OCI-LY1 (cell line): Measurements from ENCODE around the gene ASB4.

Source experiments
- H2AFZ ChIP-seq: fragments of 200-600 bp; sonication (generic), shearing (Covaris generic); 2 replicates; pipeline ENCODE4 v1.6.0; 2014; ENCODE audit warnings: antibody characterized with exemption, mild to moderate bottlenecking, low read length
- H3F3A ChIP-seq: fragments of 200-600 bp; sonication (generic), shearing (Covaris generic); 2 replicates; pipeline ENCODE4 v1.6.0; 2014; ENCODE audit warnings: mild to moderate bottlenecking, antibody characterized with exemption, low read length, moderate library complexity; ENCODE audit not compliant: insufficient read depth
- H3K27ac ChIP-seq: fragments of 200-600 bp; sonication (generic); 2 replicates; pipeline ENCODE4 v1.5.1; 2014; ENCODE audit warnings: low read length, mixed run types, mild to moderate bottlenecking, low read depth; ENCODE audit not compliant: poor library complexity, severe bottlenecking
- H3K27me3 ChIP-seq: fragments of 200-600 bp; sonication (generic); 2 replicates; pipeline ENCODE4 v1.6.0; 2014; ENCODE audit warnings: antibody characterized with exemption, mild to moderate bottlenecking, low read length, moderate library complexity; ENCODE audit not compliant: insufficient read depth
- H3K36me3 ChIP-seq: fragments of 200-600 bp; sonication (generic); 2 replicates; pipeline ENCODE4 v1.6.1; 2014; ENCODE audit warnings: mild to moderate bottlenecking, antibody characterized with exemption, low read length, moderate library complexity, mixed read lengths; ENCODE audit not compliant: insufficient read depth
- H3K4me1 ChIP-seq: fragments of 200-600 bp; sonication (generic); 2 replicates; pipeline ENCODE4 v1.5.1; 2014; ENCODE audit warnings: mild to moderate bottlenecking, low read length, moderate library complexity; ENCODE audit not compliant: insufficient read depth, severe bottlenecking
- H3K4me2 ChIP-seq: fragments of 200-600 bp; sonication (generic), shearing (Covaris generic); 2 replicates; pipeline ENCODE4 v1.6.1; 2014; ENCODE audit warnings: low read length
- H3K4me3 ChIP-seq: fragments of 200-600 bp; sonication (generic); 2 replicates; pipeline ENCODE4 v1.5.1; 2014; ENCODE audit warnings: low read length, low read depth, mild to moderate bottlenecking, mixed read lengths; ENCODE audit not compliant: poor library complexity, severe bottlenecking
- H3K79me2 ChIP-seq: fragments of 200-600 bp; shearing (Covaris generic); 2 replicates; pipeline ENCODE4 v1.6.1; 2016; ENCODE audit warnings: mixed run types, low read length, mixed read lengths; ENCODE audit not compliant: insufficient read depth
- H3K9ac ChIP-seq: fragments of 200-600 bp; sonication (generic), shearing (Covaris generic); 2 replicates; pipeline ENCODE4 v1.6.1; 2014; ENCODE audit warnings: mild to moderate bottlenecking, low read length, mixed read lengths
- H3K9me2 ChIP-seq: fragments of 200-600 bp; sonication (generic), shearing (Covaris generic); 2 replicates; pipeline ENCODE4 v1.6.1; 2014; ENCODE audit warnings: low read depth, mild to moderate bottlenecking, low read length, mixed read lengths
- H3K9me3 ChIP-seq: fragments of 200-600 bp; shearing (Covaris generic); 2 replicates; pipeline ENCODE4 v1.6.1; 2014; ENCODE audit warnings: low read length, mixed read lengths
- H4K20me1 ChIP-seq: fragments of 200-600 bp; sonication (generic), shearing (Covaris generic); 2 replicates; pipeline ENCODE4 v1.6.0; 2016; ENCODE audit warnings: mild to moderate bottlenecking, low read length; ENCODE audit not compliant: insufficient read depth
- CTCF ChIP-seq: fragments of 200-600 bp; sonication (generic), shearing (Covaris generic); IDR thresholded peaks from 2 replicates; pipeline ENCODE4 v1.5.1; 2017; ENCODE audit warnings: mild to moderate bottlenecking, antibody characterized with exemption, low read length, moderate library complexity, mixed read lengths
- EZH2 ChIP-seq: fragments of 200-600 bp; sonication (generic), shearing (Covaris generic); IDR thresholded peaks from 2 replicates; pipeline ENCODE4 v1.8.0; 2017; ENCODE audit warnings: borderline replicate concordance, mixed run types, mild to moderate bottlenecking, antibody characterized with exemption, low read length, moderate library complexity, mixed read lengths

ASB4 gene

GRCh38 chr7:95490231-95490762 is 4.6 kb downstream of the ASB4 start:
- Histone ChIP-seq H3K4me2 (no peak overlapping the region), H3K9ac (no peak overlapping the region), H3K79me2 (no peaks in the 10 kb centered on the region), H3K4me3 (no peak overlapping the region), H3K9me3 (no peaks in the 10 kb centered on the region), H3K36me3 (no peaks in the 10 kb centered on the region), H3K9me2 (no peaks in the 10 kb centered on the region), H3K4me1 (no peaks in the 10 kb centered on the region), H3F3A (no peaks in the 10 kb centered on the region), H3K27ac (no peak overlapping the region), H2AFZ (no peak overlapping the region), H4K20me1 (no peaks in the 10 kb centered on the region), H3K27me3 (no peaks in the 10 kb centered on the region)
- no peak for TF ChIP-seq CTCF
- no peak for TF ChIP-seq EZH2

GRCh38 chr7:95491201-95491600 is 5.5 kb downstream of the ASB4 start:
- Histone ChIP-seq H3F3A (no peaks in the 10 kb centered on the region), H3K27ac (no peak overlapping the region)

GRCh38 chr7:95491634-95492314 is 6.0 kb downstream of the ASB4 start:
- no peaks in the 10 kb centered on the region for H4K20me1 ChIP-seq
- H3K27ac ChIP-seq = no peak overlapping the region
- H3K9me3 ChIP-seq = no peaks in the 10 kb centered on the region
- no peak overlapping the region for H2AFZ ChIP-seq
- H3K79me2 ChIP-seq = no peaks in the 10 kb centered on the region
- no peaks in the 10 kb centered on the region for H3K4me1 ChIP-seq
- no peak overlapping the region for H3K4me3 ChIP-seq
- H3F3A ChIP-seq = no peaks in the 10 kb centered on the region
- H3K9ac ChIP-seq = no peak overlapping the region
- H3K9me2 ChIP-seq = no peaks in the 10 kb centered on the region
- H3K27me3 ChIP-seq = no peaks in the 10 kb centered on the region
- H3K4me2 ChIP-seq = no peak overlapping the region
- no peak for TF ChIP-seq CTCF
- no peak for TF ChIP-seq EZH2
- H3K36me3 ChIP-seq = no peaks in the 10 kb centered on the region

More at GRCh38 chr7:95491201-95491600, 5.5 kb downstream of the ASB4 start:
- no peak overlapping the region for H3K4me2 ChIP-seq
- H3K9ac ChIP-seq = no peak overlapping the region
- no peak for TF ChIP-seq CTCF
- no peak for TF ChIP-seq EZH2
- no peaks in the 10 kb centered on the region for H3K79me2 ChIP-seq
- no peaks in the 10 kb centered on the region for H3K27me3 ChIP-seq
- H3K9me2 ChIP-seq = no peaks in the 10 kb centered on the region
- no peaks in the 10 kb centered on the region for H3K36me3 ChIP-seq
- no peaks in the 10 kb centered on the region for H3K9me3 ChIP-seq
- no peak overlapping the region for H2AFZ ChIP-seq
- H3K4me3 ChIP-seq = no peak overlapping the region
- H3K4me1 ChIP-seq = no peaks in the 10 kb centered on the region
- no peaks in the 10 kb centered on the region for H4K20me1 ChIP-seq
